ENCODE data around the gene INPP5A.

INPP5A gene

GRCh38 chr10:132521041-132521465 lies 16.5 kb upstream of the INPP5A start:
- TF ChIP-seq CSRNP3 (CRISPR knock-in tag; IDR thresholded peaks at IDR 0.05): no peak
- no peak for TF ChIP-seq ISL1 (CRISPR knock-in tag; IDR thresholded peaks at IDR 0.05)
- no peak for TF ChIP-seq RARB (CRISPR knock-in tag; IDR thresholded peaks at IDR 0.05)
- no peak for TF ChIP-seq ZNF8 (CRISPR knock-in tag; IDR thresholded peaks at IDR 0.05)
- TF ChIP-seq CREB5 (CRISPR knock-in tag; IDR thresholded peaks at IDR 0.05; ENCODE audit: low read depth): no peak
- TF ChIP-seq PPARA (CRISPR knock-in tag; IDR thresholded peaks at IDR 0.05; ENCODE audit: borderline replicate concordance): no peak
- no peak for ATAC-seq

GRCh38 chr10:132521466-132522102 lies 16.0 kb upstream of the INPP5A start:
- no peak for TF ChIP-seq TSHZ2 (CRISPR knock-in tag; IDR thresholded peaks at IDR 0.05)
- TF ChIP-seq BACH2 (CRISPR knock-in tag; IDR thresholded peaks at IDR 0.05; ENCODE audit: borderline replicate concordance): no peak
- TF ChIP-seq ZFP3 (CRISPR knock-in tag; IDR thresholded peaks at IDR 0.05): no peak
- TF ChIP-seq OSR1 (CRISPR knock-in tag; IDR thresholded peaks at IDR 0.05): no peak
- TF ChIP-seq CREB5 (CRISPR knock-in tag; IDR thresholded peaks at IDR 0.05; ENCODE audit: low read depth): no peak
- TF ChIP-seq TCF4 (CRISPR knock-in tag; IDR thresholded peaks at IDR 0.05; ENCODE audit: borderline replicate concordance): no peak
- TF ChIP-seq ZFP30 (CRISPR knock-in tag; IDR thresholded peaks at IDR 0.05): no peak
- TF ChIP-seq CSDC2 (CRISPR knock-in tag; IDR thresholded peaks at IDR 0.05): no peak
- no peak for TF ChIP-seq ISL1 (CRISPR knock-in tag; IDR thresholded peaks at IDR 0.05)
- no peak for TF ChIP-seq ARNTL (CRISPR knock-in tag; IDR thresholded peaks at IDR 0.05; ENCODE audit: borderline replicate concordance, low read depth)
- TF ChIP-seq TOX (CRISPR knock-in tag; IDR thresholded peaks at IDR 0.05; ENCODE audit: borderline replicate concordance): no peak
- TF ChIP-seq ZNF70 (CRISPR knock-in tag; IDR thresholded peaks at IDR 0.05): no peak
- TF ChIP-seq POU6F1 (CRISPR knock-in tag; IDR thresholded peaks at IDR 0.05; ENCODE audit: borderline replicate concordance, low read depth): no peak
- no peak for TF ChIP-seq CSRNP3 (CRISPR knock-in tag; IDR thresholded peaks at IDR 0.05)
- no peak for TF ChIP-seq ZNF565 (CRISPR knock-in tag; conservative IDR thresholded peaks at IDR 0.05; ENCODE audit: low read depth)
- TF ChIP-seq ZNF8 (CRISPR knock-in tag; IDR thresholded peaks at IDR 0.05): no peak
- ATAC-seq: no peak

Data from SK-N-SH treated with all-trans-retinoic acid at 6 μM for 48 hours (cell line).